CD14-positive monocyte (primary cell): ENCODE data around the gene MFAP3. TPM values are rescaled to one million over a fixed set of nuclear protein-coding genes. Genes with fewer than 3 reads are reported as not detected.

ENCODE experiments used
- DNase-seq, 3 donors: peaks; one replicate each; pipeline ENCODE4 v3.0.0-alpha.2; 2011 to 2022
- H2AFZ ChIP-seq: 2 replicates; pipeline ENCODE4 v1.6.0; 2012; ENCODE audit warnings: mild to moderate bottlenecking, low read depth, low read length, inconsistent platforms; ENCODE audit not compliant: insufficient read depth, poor library complexity, severe bottlenecking
- H3K27ac ChIP-seq, 2 donors: 1 replicate in 1 of 2; 2 replicates in 1 of 2; pipeline ENCODE4 v1.5.1; 2012 to 2013; ENCODE audit warnings: low read length in 2 of 2, control low read depth in 1 of 2, inconsistent platforms in 1 of 2, low read depth in 1 of 2, mild to moderate bottlenecking in 1 of 2
- H3K27me3 ChIP-seq, 2 donors: one replicate each; pipeline versions ENCODE4 v1.6.0 to v1.6.1; 2011 to 2013; ENCODE audit warnings: low read length in 2 of 2; ENCODE audit not compliant: control insufficient read depth in 2 of 2, insufficient read depth in 2 of 2
- H3K36me3 ChIP-seq, 2 donors: replicated peaks in 1 of 2; 1 replicate in 1 of 2; 2 replicates in 1 of 2; pipeline versions ENCODE4 v1.5.1 to v1.6.1; 2012 to 2013; ENCODE audit warnings: low read length in 2 of 2, control low read depth in 1 of 2, inconsistent platforms in 1 of 2, mild to moderate bottlenecking in 1 of 2; ENCODE audit not compliant: insufficient read depth in 2 of 2, control insufficient read depth in 1 of 2
- H3K4me1 ChIP-seq, 2 donors: 1 replicate in 1 of 2; 2 replicates in 1 of 2; pipeline versions ENCODE4 v1.5.1 to v1.6.1; 2012 to 2013; ENCODE audit warnings: low read length in 2 of 2, control low read depth in 1 of 2, inconsistent platforms in 1 of 2, mild to moderate bottlenecking in 1 of 2, moderate library complexity in 1 of 2; ENCODE audit not compliant: insufficient read depth in 2 of 2, control insufficient read depth in 1 of 2
- H3K4me2 ChIP-seq: replicated peaks from 2 replicates; pipeline ENCODE3; 2012; ENCODE audit warnings: low read length, moderate library complexity, mild to moderate bottlenecking; ENCODE audit not compliant: poor library complexity, severe bottlenecking; ENCODE audit errors: extremely low read depth
- H3K4me3 ChIP-seq, 3 experiments: fragments of 200-600 bp in 1 of 3; sonication (generic) in 1 of 3; replicated peaks in 1 of 3; 1 replicate in 2 of 3; 2 replicates in 1 of 3; pipeline ENCODE4 v1.5.1; 2011 to 2013; ENCODE audit warnings: low read length in 3 of 3, mild to moderate bottlenecking in 3 of 3, control low read depth in 2 of 3, low read depth in 2 of 3, inconsistent platforms in 1 of 3, moderate library complexity in 1 of 3
- H3K79me2 ChIP-seq: 2 replicates; pipeline ENCODE4 v1.6.0; 2012; ENCODE audit warnings: mild to moderate bottlenecking, control low read depth, inconsistent platforms, low read length, moderate library complexity; ENCODE audit not compliant: insufficient read depth
- H3K9ac ChIP-seq: 2 replicates; pipeline ENCODE4 v1.6.0; 2017; ENCODE audit warnings: low read length, mild to moderate bottlenecking; ENCODE audit not compliant: insufficient read depth, poor library complexity, severe bottlenecking
- H3K9me3 ChIP-seq, 2 donors: replicated peaks in 1 of 2; 1 replicate in 1 of 2; 2 replicates in 1 of 2; pipeline versions ENCODE4 v1.5.1 to v1.6.1; 2012 to 2013; ENCODE audit warnings: low read length in 2 of 2, control low read depth in 1 of 2; ENCODE audit not compliant: control insufficient read depth in 1 of 2, insufficient read depth in 1 of 2
- H4K20me1 ChIP-seq: 2 replicates; pipeline ENCODE4 v1.6.0; 2012; ENCODE audit warnings: mild to moderate bottlenecking, low read length, control low read depth, moderate library complexity; ENCODE audit not compliant: insufficient read depth
- H3K27ac Mint-ChIP-seq, 7 donors: one replicate each; pipeline ENCODE4 v1.8.0; 2020; ENCODE audit warnings: mild to moderate bottlenecking in 7 of 7, mixed read lengths in 7 of 7, moderate library complexity in 6 of 7, inconsistent platforms in 2 of 7
- H3K27me3 Mint-ChIP-seq, 3 donors: one replicate each; pipeline ENCODE4 v1.8.0; 2021 to 2022; ENCODE audit warnings: low read depth in 3 of 3, mild to moderate bottlenecking in 3 of 3, mixed read lengths in 3 of 3, moderate library complexity in 3 of 3, inconsistent platforms in 1 of 3
- H3K36me3 Mint-ChIP-seq, 2 donors: one replicate each; pipeline ENCODE4 v1.8.0; 2020; ENCODE audit warnings: mixed read lengths in 2 of 2, inconsistent platforms in 1 of 2, mild to moderate bottlenecking in 1 of 2
- H3K4me1 Mint-ChIP-seq: one replicate; pipeline ENCODE4 v1.8.0; 2020; ENCODE audit warnings: mild to moderate bottlenecking, mixed read lengths
- H3K4me3 Mint-ChIP-seq, 2 donors: one replicate each; pipeline ENCODE4 v1.8.0; 2020; ENCODE audit warnings: mild to moderate bottlenecking in 2 of 2, mixed read lengths in 2 of 2, moderate library complexity in 1 of 2
- H3K9me3 Mint-ChIP-seq, 7 donors: one replicate each; pipeline ENCODE4 v1.8.0; 2020 to 2022; ENCODE audit warnings: mixed read lengths in 7 of 7, mild to moderate bottlenecking in 6 of 7, moderate library complexity in 6 of 7, inconsistent platforms in 2 of 7
- WGBS: methylation state at CpG from one replicate; pipeline ENCODE4 v1.1.5; 2013; ENCODE audit warnings: missing lambda C conversion rate; ENCODE audit not compliant: insufficient coverage; 5-methylcytosine and 5-hydroxymethylcytosine counted together
- intact Hi-C, 2 donors: fragments of 100-400 bp; cut with micrococcal nuclease; formaldehyde crosslinking; loops; one replicate each; pipeline versions ENCODE4 v1.15.0 to v1.15.1; 2023
- polyA plus RNA-seq, 3 donors: library from polyadenylated mRNA; depleted of rRNA in 1 of 3; unstranded in 2 of 3; stranded (reverse) in 1 of 3; fragments of 300-500 nt in 2 of 3; fragments of >200 nt in 1 of 3; fragmentation: Illumina TruSeq in 2 of 3; gene quantifications; 1 replicate in 2 of 3; 2 replicates in 1 of 3; pipeline ENCODE4 v1.2.3, GENCODE V29; 2012 to 2021
- TF ChIP-seq, protein P1 (sequence below): fragments of 200-600 bp; IDR thresholded peaks from one replicate; pipeline ENCODE4 v1.8.0; 2022; ENCODE audit warnings: antibody characterized with exemption, mild to moderate bottlenecking

The MFAP3 gene
- polyA plus RNA-seq, 3 donors = 7.4 to 13.1 (median 8.6) TPM

DNA sequence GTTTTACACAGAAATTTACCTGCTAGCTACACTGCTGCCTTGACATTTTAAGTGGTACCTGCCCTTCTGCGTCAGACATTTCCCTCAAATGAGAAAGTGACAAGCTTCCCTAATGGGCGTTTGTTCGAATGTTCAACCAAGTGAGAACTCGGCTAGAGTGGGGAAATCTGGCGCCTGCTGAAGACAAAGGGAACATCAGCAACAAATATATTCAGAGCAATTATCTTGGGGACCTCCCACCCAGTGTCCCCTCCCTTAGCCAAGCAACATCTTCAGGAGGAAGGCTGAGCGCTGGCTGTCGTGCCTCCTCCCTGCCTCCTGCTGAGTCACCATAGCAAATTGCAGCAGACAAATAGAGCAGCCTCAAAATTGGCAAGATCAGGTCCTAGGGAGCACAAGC, 57.1 kb downstream of the MFAP3 start:
- Mint-ChIP-seq H3K27me3 (peaks cover 5 to 15% (median 7%) of the 10 kb centered on the region in 3 donors), H3K4me3 (no peak overlapping the region), H3K4me1 (no peaks in the 10 kb centered on the region), H3K9me3 (peaks cover 0 to 2% (median 0%) of the 10 kb centered on the region in 7 donors), H3K27ac (no peak overlapping the region), H3K36me3 (no peaks in the 10 kb centered on the region)
- no peak overlapping the region for H3K4me2 ChIP-seq
- TF ChIP-seq, protein P1, sequence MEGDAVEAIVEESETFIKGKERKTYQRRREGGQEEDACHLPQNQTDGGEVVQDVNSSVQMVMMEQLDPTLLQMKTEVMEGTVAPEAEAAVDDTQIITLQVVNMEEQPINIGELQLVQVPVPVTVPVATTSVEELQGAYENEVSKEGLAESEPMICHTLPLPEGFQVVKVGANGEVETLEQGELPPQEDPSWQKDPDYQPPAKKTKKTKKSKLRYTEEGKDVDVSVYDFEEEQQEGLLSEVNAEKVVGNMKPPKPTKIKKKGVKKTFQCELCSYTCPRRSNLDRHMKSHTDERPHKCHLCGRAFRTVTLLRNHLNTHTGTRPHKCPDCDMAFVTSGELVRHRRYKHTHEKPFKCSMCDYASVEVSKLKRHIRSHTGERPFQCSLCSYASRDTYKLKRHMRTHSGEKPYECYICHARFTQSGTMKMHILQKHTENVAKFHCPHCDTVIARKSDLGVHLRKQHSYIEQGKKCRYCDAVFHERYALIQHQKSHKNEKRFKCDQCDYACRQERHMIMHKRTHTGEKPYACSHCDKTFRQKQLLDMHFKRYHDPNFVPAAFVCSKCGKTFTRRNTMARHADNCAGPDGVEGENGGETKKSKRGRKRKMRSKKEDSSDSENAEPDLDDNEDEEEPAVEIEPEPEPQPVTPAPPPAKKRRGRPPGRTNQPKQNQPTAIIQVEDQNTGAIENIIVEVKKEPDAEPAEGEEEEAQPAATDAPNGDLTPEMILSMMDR = no peak
- H3K4me1 ChIP-seq = no peaks in the 10 kb centered on the region
- H4K20me1 ChIP-seq = no peaks in the 10 kb centered on the region
- H3K36me3 ChIP-seq = no peaks in the 10 kb centered on the region
- peaks cover 2 to 6% of the 10 kb centered on the region in 2 donors for H3K27me3 ChIP-seq
- no peaks in the 10 kb centered on the region for H3K9me3 ChIP-seq
- DNase-seq = no peak
- H3K27ac ChIP-seq = no peak overlapping the region
- 47% methylated on average over 2 of the region's 7 CpGs for WGBS
- no peaks in the 10 kb centered on the region for H3K79me2 ChIP-seq
- H3K4me3 ChIP-seq = no peak overlapping the region
- no peak overlapping the region for H3K9ac ChIP-seq
- no peak overlapping the region for H2AFZ ChIP-seq
- intact Hi-C loops = no loop called here

- H3K4me3 ChIP-seq = no peak overlapping the region
- no peaks in the 10 kb centered on the region for H3K36me3 ChIP-seq
- TF ChIP-seq, protein P1 = no peak
- peaks cover 2 to 6% of the 10 kb centered on the region in 2 donors for H3K27me3 ChIP-seq
- Mint-ChIP-seq H3K9me3 (peaks cover 0 to 2% (median 0%) of the 10 kb centered on the region in 7 donors), H3K4me1 (no peaks in the 10 kb centered on the region), H3K4me3 (no peak overlapping the region), H3K36me3 (no peaks in the 10 kb centered on the region), H3K27ac (no peak overlapping the region), H3K27me3 (peaks cover 4 to 8% (median 6%) of the 10 kb centered on the region in 3 donors)
- no peak overlapping the region for H2AFZ ChIP-seq
- H3K79me2 ChIP-seq = no peaks in the 10 kb centered on the region
- no peak overlapping the region for H3K9ac ChIP-seq
- no peaks in the 10 kb centered on the region for H3K9me3 ChIP-seq
- DNase-seq = no peak
- intact Hi-C loops = no loop called here
- no CpG with 5 or more reads among the region's 2 CpGs for WGBS
- H3K4me2 ChIP-seq = no peak overlapping the region
- H4K20me1 ChIP-seq = no peaks in the 10 kb centered on the region
- no peaks in the 10 kb centered on the region for H3K4me1 ChIP-seq
- H3K27ac ChIP-seq = no peak overlapping the region
These were observed 58.3 kb downstream of the MFAP3 start for GRCh38 chr5:154097031-154097430.
